GM18907 (cell line): Measurements from ENCODE around the gene PHACTR1.

Source experiments
- ATAC-seq: cut with Tn5 transposase; IDR thresholded peaks from one replicate; pipeline ENCODE4 v1.9.1; 2021; ENCODE audit warnings: mild to moderate bottlenecking, moderate library complexity; ENCODE audit not compliant: unreplicated experiment

Gene PHACTR1

GRCh38 chr6:13094781-13095425, 378.3 kb downstream of the PHACTR1 start:
- ATAC-seq, result no peak

- ATAC-seq, result no peak
Observed at GRCh38 chr6:13096084-13096483, 379.5 kb downstream of the PHACTR1 start.

DNA sequence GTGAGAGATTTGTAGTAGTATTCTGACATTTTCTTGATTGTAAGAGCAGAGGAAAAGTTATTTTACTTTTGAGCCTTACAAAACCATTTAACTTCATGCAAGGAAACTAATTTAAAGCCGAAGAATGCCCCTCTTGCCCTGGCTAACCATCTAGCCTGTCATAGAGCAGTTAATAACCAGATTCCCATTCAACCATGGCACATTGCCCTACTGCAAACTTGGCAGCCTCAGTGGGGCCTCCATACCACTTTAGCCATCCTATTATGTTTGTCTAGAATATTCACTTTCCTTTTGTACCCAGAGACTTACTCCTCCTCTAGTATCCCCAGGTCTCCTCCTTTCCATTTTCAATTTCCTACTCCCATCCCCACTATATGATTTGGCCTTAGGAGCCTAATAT, 380.9 kb downstream of the PHACTR1 start:
- ATAC-seq, result no peak

- ATAC-seq, result no peak
Observed at GRCh38 chr6:13098006-13098405, 381.4 kb downstream of the PHACTR1 start.

DNA sequence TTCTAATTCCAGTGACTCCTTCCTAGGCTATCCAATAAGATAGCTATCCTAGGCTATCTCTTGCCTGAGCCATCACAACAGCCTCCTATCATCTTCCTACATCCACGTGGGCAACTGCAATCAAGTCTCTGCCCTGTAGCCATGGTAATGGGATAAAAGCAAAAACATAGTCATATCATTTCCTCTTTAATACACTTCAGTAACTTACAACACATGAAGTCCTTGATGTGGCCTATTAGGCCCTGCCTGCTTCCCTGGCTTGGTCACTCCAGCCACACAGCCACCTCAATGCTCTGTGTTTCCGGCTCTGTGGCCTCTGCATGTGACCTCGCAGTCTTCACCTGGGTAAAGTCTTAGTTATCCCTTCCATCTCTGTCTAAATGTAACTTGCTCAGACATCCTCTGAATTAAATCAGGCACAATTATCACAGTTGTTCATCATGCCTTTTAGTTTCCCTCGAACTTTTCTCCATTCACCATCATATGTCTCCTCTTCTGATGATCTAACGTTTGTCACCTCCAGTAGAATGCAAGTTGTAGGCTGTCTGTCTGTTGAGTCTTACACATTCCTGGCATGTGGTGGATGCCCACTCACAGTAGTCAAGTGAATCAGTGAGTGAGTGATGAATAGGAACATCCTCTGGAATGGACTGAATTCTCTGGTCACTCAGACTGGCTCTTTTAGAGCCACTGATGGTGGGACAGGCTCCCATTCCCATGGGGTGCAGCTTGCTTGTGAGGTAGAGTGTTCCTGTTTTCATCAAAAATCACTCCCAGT, 382.4 kb downstream of the PHACTR1 start:
- no peak for ATAC-seq

DNA sequence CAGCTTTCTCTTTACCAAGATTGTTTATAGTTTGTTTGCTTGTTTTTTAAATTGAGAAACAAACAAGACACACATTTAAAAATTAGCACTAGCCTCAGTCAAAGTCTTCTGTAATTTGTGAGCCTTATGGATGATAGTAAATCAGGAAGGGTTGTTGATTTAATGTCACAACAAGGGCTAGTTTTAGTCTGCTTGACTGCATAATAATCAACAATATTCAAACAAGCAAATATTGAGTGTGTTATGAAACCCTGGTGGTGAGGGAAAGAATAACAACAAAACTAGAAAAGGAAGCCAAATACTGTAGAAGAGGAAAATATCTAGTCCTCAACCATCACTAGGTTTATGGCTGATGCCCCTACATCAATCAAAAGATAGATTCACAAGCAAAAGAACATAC, 383.2 kb downstream of the PHACTR1 start:
- no peak for ATAC-seq

DNA sequence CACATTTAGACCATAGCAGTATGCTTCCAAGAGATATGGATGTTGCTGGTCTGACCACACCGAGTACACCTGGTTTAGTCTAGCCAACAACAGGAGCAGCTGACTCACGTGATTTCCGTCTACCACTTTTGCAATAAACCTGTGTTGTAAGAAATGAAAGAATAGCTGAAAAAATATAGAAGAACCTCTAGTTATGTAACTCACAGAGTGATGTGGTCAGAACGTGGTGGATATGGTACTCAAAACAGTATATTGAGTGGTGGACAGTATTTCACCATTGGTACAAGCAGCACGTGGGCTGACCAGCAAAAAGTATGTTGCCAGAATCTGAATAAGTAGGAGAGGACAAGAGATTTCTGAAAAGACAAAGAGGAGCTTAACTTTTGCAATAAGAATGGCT, 384.8 kb downstream of the PHACTR1 start:
- no peak for ATAC-seq

DNA sequence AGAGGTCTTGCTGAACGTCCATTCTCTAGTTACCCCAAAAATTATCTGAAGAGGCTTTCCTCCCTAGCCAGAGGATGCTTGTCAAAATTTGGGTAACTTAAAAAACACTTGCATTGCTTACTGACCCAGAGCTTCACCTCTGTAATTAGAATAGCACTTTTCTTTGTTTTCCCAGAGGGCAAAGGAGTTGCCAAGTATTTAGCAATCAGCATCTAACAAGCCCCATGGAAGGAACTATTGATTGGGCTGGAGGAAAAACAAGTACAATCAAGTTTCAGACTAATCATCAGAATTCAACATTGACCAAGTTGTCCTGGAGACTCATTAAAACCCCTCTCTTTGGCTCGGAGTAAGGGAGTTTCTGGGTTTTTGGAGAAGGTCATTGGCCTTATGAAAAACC, 385.4 kb downstream of the PHACTR1 start:
- ATAC-seq, result no peak

DNA sequence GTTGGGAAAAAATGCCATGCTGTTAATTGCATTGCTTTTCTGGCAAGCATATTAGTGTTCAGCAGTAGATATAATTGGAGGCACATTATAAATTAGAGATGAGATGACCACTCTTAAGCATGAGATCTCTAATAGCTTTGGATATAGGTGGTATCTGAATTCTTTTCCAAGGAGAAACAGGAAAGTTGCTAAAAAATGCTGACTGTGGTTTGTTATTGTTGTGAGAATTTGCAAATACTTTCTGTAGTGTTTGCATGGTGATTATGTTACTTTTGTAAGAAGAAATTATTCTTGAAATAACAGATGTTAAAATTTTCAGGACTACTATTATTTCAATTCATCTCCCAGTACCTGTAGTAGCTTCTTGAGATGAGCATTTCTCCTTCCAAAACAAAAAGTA, 386.6 kb downstream of the PHACTR1 start:
- ATAC-seq, result no peak

GRCh38 chr6:13105139-13105538, 388.6 kb downstream of the PHACTR1 start:
- ATAC-seq, result no peak

- ATAC-seq, result no peak
Observed at GRCh38 chr6:13112921-13113320, 396.4 kb downstream of the PHACTR1 start.

DNA sequence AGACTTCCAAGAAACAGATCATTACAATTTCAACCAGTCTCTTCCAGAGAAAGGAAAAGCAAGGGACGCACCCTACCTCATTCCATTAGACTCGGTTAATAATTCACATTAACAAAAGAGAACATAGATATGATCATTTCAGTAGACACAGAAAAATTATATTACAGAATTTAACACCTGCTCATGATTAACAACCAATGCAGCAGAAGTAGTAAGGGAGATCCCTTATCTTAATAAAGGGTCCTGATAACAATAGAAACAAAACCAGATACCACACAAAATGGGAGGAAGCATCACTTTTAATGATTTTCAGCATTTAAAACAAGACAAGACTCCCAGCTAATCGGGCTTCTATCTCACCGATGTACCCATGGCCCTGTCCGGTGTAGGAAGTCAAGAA, 396.8 kb downstream of the PHACTR1 start:
- ATAC-seq, result no peak

DNA sequence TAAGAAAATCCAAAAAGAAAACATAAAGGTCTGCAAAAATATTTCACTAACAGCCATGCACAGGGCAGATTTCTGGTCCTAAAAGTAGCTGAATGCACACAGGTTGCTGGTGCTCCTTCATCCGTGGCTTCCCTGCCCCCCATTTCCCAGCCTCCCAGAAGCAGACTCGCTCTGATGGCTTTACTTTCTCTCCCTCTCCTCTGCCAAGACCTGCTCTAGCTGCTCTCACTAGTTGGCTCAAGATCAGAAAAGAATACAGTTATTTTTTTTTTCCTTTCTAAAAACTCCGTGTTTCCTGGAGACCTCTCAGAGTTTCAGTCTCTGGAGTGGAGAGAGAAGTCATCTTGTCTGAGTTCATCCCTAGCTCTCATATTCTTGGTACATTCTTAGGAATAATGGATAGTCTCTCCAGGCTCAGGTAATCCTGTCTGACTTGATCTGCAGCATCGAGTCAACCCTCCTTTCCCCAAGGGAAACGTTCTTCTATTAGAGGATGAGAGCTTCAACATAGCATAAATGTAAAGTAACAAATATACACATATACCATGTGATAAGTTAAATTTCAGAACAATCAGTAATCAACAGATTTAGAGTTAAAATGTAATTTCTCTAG, 397.5 kb downstream of the PHACTR1 start:
- ATAC-seq, result no peak

GRCh38 chr6:13116155-13116554, 399.6 kb downstream of the PHACTR1 start:
- no peak for ATAC-seq

DNA sequence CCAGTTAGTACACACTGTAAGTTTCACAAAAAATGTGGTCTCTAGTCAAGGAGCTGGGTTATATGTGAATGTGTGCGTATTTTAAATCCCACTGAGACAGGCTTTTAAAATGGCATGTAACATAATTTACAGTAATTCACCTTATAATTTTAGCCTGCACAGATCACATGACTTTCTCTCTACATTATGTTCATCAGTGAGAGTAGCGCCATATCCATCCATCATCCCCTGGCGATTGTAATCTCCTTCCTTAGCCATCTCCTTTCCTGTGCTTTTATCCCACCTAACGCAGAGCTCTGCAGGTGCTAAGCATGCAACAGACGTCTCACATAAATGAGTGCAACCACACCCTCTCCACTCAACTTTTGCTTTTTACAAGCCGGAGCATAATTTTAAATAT, 401.0 kb downstream of the PHACTR1 start:
- ATAC-seq, result no peak

- ATAC-seq, result no peak
Observed at GRCh38 chr6:13119549-13119948, 403.0 kb downstream of the PHACTR1 start.

DNA sequence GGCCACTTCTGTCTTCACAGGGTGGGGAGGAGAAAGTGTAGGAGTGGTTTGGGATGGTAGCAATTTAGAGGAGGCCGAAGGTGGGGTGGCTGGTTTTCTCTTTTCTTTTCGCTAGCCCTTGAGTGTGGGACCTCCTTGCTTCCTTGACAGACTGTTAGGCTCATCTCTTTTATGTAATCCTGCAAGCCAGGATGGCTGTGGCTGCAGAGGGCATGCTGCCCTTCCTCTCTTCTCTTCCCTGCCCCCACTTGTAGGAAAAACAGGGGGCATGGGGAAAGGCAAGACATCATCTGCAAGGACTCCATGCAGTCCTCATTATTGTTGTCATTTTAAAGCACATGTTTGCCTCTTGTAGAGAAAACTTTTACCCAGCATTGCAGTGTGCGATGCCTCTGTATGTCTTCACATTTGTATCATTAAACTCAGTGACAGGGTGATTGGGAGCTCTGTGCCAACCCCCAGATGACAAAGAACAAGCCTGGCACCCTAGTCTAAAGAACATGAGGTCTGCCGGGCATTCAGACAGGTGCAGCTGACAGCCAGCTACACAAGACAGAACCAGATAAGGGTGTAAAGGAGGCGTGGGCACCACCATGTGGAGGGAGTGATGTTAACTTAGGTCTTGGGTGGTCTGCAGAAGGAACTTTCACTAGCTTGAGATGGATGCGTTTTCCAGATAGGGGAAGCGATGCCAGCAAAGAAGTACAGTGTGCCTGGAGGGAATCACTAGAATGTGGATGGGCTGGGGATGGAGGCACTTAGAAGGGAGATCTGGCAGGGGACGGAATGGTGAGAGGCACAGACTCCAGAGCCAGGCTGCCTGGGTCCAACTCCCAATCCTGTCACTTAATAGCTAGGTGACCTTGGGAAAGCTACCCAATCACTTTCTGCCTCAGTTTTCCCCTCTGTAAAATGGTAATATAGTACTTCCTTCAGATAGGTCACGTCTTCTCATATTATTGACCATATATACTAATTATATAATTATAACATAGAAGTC, 404.2 kb downstream of the PHACTR1 start:
- no peak for ATAC-seq

DNA sequence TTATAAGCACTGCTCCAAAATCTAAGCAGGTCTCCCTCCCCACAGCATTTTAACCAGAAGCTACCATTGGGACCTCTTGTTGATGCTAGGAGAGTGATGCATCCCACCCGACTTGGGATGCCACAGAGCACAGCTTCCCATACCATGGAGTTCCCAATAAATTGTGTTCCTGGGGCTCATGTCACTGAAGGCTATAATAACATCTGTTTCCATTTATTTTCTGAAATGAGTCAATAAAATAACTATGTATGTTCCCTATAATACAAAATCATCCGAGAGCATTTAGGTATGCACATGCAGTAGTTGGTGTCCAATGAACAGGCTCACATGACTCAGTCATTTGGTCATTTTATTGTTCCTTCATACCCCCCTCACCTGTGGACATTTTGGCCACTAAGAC, 407.6 kb downstream of the PHACTR1 start:
- ATAC-seq, result no peak

- no peak for ATAC-seq
Observed at GRCh38 chr6:13125841-13126240, 409.3 kb downstream of the PHACTR1 start.

- ATAC-seq, result no peak
Observed at GRCh38 chr6:13131935-13132661, 415.5 kb downstream of the PHACTR1 start.
